ENCODE results near the gene ELOVL2. TPM values are rescaled to one million over a fixed set of nuclear protein-coding genes. Genes with fewer than 3 reads are reported as not detected.

ELOVL2 gene
- total and polyA plus RNA-seq, 2 experiments from 2014 or later, result 13.6 to 20.8 TPM

DNA sequence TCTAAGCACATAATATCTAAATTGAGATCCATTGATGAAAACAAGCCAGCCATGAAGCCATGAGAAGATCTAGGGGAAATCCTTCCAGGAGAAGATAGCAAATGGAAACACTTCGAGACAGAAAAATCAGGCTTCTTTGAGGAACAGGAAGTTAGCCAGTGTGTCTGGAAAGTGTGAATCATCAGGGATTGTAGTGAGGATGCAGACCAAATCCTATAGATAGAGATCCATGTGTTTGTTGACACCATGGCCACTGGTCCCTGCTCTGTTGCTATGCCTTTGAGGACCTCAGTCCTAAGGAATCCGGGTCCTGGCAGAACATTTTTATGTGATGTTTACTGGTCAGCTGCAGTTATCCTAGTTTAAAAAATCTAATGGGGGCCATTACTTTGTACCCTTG, 6.6 kb upstream of the ELOVL2 start:
- Histone ChIP-seq H3K4me3 (no peak overlapping the region), H3K9me3 (ENCODE audit: low read depth) (no peaks in the 10 kb centered on the region), H3K4me1 (ENCODE audit: insufficient read depth) (no peaks in the 10 kb centered on the region), H4K20me1 (ENCODE audit: insufficient read depth, poor library complexity, severe bottlenecking) (no peaks in the 10 kb centered on the region), H2AFZ (no peak overlapping the region), H3K4me2 (no peak overlapping the region), H3K27me3 (peaks cover 6% of the 10 kb centered on the region), H3K9me2 (replicated peaks; ENCODE audit: insufficient read depth) (no peaks in the 10 kb centered on the region), H3K36me3 (replicated peaks; ENCODE audit: insufficient read depth, low read depth) (no peaks in the 10 kb centered on the region), H3K27ac (no peak overlapping the region), H3K79me2 (no peaks in the 10 kb centered on the region)
- 74% methylated on average over 2 of the region's 2 CpGs for WGBS (ENCODE audit: low lambda C conversion rate, missing lambda C conversion rate)
- DNase-seq (ENCODE audit: low spot score), result peak; percentile 32
- TF ChIP-seq EZH2 (IDR thresholded peaks at IDR 0.05; ENCODE audit: borderline replicate concordance) (no peak), EZH2phosphoT487 (IDR thresholded peaks at IDR 0.05; ENCODE audit: low read depth, severe bottlenecking, unreplicated experiment) (no peak)
- TF ChIP-seq, protein P1, sequence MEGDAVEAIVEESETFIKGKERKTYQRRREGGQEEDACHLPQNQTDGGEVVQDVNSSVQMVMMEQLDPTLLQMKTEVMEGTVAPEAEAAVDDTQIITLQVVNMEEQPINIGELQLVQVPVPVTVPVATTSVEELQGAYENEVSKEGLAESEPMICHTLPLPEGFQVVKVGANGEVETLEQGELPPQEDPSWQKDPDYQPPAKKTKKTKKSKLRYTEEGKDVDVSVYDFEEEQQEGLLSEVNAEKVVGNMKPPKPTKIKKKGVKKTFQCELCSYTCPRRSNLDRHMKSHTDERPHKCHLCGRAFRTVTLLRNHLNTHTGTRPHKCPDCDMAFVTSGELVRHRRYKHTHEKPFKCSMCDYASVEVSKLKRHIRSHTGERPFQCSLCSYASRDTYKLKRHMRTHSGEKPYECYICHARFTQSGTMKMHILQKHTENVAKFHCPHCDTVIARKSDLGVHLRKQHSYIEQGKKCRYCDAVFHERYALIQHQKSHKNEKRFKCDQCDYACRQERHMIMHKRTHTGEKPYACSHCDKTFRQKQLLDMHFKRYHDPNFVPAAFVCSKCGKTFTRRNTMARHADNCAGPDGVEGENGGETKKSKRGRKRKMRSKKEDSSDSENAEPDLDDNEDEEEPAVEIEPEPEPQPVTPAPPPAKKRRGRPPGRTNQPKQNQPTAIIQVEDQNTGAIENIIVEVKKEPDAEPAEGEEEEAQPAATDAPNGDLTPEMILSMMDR (IDR thresholded peaks at IDR 0.05; ENCODE audit: poor library complexity), result no peak

DNA sequence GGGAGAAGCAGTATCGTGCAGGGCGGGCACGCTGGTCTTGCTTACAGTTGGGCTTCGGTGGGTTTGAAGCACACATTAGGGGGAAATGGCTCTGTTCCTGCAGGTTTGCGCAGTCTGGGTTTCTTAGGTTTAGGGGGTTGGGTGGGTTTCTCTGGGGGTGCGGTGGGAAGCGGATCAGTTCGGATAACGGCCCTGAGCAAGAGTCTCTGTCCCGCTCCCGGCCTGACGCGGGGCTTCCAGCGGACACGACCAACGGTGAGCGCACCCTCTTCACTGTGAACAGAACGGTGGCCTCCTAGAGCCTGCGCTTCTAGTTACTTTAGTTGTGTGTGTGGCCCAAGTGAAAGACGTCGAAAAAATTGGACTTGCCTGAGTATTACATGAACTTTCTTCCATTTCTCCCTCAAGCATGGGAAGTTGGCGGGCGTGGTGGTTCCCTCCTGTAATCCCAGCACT, 635 bp upstream of the ELOVL2 start:
- Histone ChIP-seq H3K27ac (no peak overlapping the region), H3K79me2 (peaks cover 18% of the 10 kb centered on the region), H3K27me3 (peaks cover 25% of the 10 kb centered on the region), H3K36me3 (replicated peaks; ENCODE audit: insufficient read depth, low read depth) (no peaks in the 10 kb centered on the region), H2AFZ (peak overlapping the region; percentile 60), H4K20me1 (ENCODE audit: insufficient read depth, poor library complexity, severe bottlenecking) (no peaks in the 10 kb centered on the region), H3K9me2 (replicated peaks; ENCODE audit: insufficient read depth) (no peaks in the 10 kb centered on the region), H3K4me3 (peak overlapping the region; percentile 27), H3K4me2 (peak overlapping the region; percentile 79), H3K4me1 (ENCODE audit: insufficient read depth) (no peaks in the 10 kb centered on the region), H3K9me3 (ENCODE audit: low read depth) (no peaks in the 10 kb centered on the region)
- 42% methylated on average over 23 of the region's 23 CpGs for WGBS (ENCODE audit: low lambda C conversion rate, missing lambda C conversion rate)
- TF ChIP-seq, protein P1 (IDR thresholded peaks at IDR 0.05; ENCODE audit: poor library complexity), result no peak
- TF ChIP-seq EZH2phosphoT487 (IDR thresholded peaks at IDR 0.05; ENCODE audit: low read depth, severe bottlenecking, unreplicated experiment) (no peak), EZH2 (IDR thresholded peaks at IDR 0.05; ENCODE audit: borderline replicate concordance) (no peak)
- no peak for DNase-seq (ENCODE audit: low spot score)

DNA sequence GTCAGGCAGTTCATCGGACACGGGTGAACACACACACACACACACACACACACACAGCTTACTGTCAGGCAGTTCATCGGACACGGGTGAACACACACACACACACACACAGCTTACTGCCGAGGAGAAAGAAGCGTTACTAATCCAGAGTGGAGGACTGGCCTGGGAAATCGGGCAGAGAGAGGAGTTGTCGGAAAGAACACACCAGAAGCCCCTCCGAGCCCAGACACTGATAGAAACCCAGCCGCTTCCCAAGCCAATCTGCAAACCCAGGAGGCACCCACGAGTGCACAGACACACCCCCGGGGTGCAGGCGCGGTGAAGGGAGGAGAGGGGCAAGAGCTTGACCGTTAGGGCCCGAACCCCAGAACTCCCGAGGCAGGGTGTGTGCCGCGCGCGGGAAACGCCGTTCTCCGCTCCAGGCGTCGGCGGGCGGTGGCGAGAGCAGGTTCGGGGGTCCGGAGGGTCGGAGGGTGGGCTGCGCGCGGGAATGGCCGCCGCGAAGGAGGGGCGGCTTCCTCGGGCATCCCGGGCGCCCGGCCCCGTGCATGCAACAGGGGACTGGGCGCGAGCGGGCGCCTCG, 636 bp downstream of the ELOVL2 start:
- Histone ChIP-seq H4K20me1 (ENCODE audit: insufficient read depth, poor library complexity, severe bottlenecking) (no peaks in the 10 kb centered on the region), H3K4me2 (peak overlapping the region; percentile 96), H3K9me2 (replicated peaks; ENCODE audit: insufficient read depth) (no peaks in the 10 kb centered on the region), H2AFZ (peak overlapping the region; percentile 64), H3K4me1 (ENCODE audit: insufficient read depth) (no peaks in the 10 kb centered on the region), H3K9me3 (ENCODE audit: low read depth) (no peaks in the 10 kb centered on the region), H3K79me2 (peaks cover 23% of the 10 kb centered on the region), H3K36me3 (replicated peaks; ENCODE audit: insufficient read depth, low read depth) (no peaks in the 10 kb centered on the region), H3K27ac (no peak overlapping the region), H3K27me3 (peaks cover 25% of the 10 kb centered on the region), H3K4me3 (peak overlapping the region; percentile 89)
- TF ChIP-seq EZH2 (IDR thresholded peaks at IDR 0.05; ENCODE audit: borderline replicate concordance) (no peak), EZH2phosphoT487 (IDR thresholded peaks at IDR 0.05; ENCODE audit: low read depth, severe bottlenecking, unreplicated experiment) (no peak)
- TF ChIP-seq, protein P1 (IDR thresholded peaks at IDR 0.05; ENCODE audit: poor library complexity), result no peak
- WGBS (ENCODE audit: low lambda C conversion rate, missing lambda C conversion rate), result 3% methylated on average over 23 of the region's 49 CpGs
- DNase-seq (ENCODE audit: low spot score), result peak; percentile 32

Measured in hepatocyte (in vitro differentiated cells).